Mesendoderm (in vitro differentiated cells): ENCODE data around the gene CPD.
"Not testable (repeated sequence)": the region's sequence is repeated elsewhere in the genome, so short reads cannot be mapped to it uniquely, and the experiment has no call there.

Experiments
- DNase-seq: peaks from one replicate; pipeline ENCODE4 v3.0.0; 2013
- H2AK5ac ChIP-seq: 2 replicates; pipeline ENCODE4 v1.6.1; 2013; ENCODE audit warnings: low read length, inconsistent platforms
- H2BK120ac ChIP-seq: 2 replicates; pipeline ENCODE4 v1.6.1; 2013; ENCODE audit warnings: low read depth, mild to moderate bottlenecking, low read length, moderate library complexity, mixed read lengths
- H2BK15ac ChIP-seq: replicated peaks from 2 replicates; pipeline ENCODE4 v1.6.1; 2013; ENCODE audit warnings: low read depth, mild to moderate bottlenecking, moderate library complexity
- H2BK5ac ChIP-seq: 2 replicates; pipeline ENCODE4 v1.6.1; 2013; ENCODE audit warnings: low read length, inconsistent platforms
- H3K18ac ChIP-seq: 2 replicates; pipeline ENCODE4 v1.6.1; 2013; ENCODE audit warnings: mild to moderate bottlenecking, low read length, mixed read lengths
- H3K23ac ChIP-seq: one replicate; pipeline ENCODE4 v1.6.1; 2013; ENCODE audit warnings: low read length
- H3K27ac ChIP-seq: 2 replicates; pipeline ENCODE4 v1.5.1; 2013; ENCODE audit warnings: low read depth, mild to moderate bottlenecking, inconsistent platforms, low read length, moderate library complexity
- H3K27me3 ChIP-seq: 2 replicates; pipeline ENCODE4 v1.6.1; 2013; ENCODE audit warnings: low read length, control low read depth, mild to moderate bottlenecking, inconsistent platforms; ENCODE audit not compliant: insufficient read depth, poor library complexity
- H3K36me3 ChIP-seq: 2 replicates; pipeline ENCODE4 v1.6.1; 2013; ENCODE audit warnings: low read length, inconsistent platforms; ENCODE audit not compliant: control insufficient read depth, insufficient read depth
- H3K4ac ChIP-seq: one replicate; pipeline ENCODE4 v1.6.1; 2013; ENCODE audit warnings: low read depth, mild to moderate bottlenecking, low read length, moderate library complexity
- H3K4me1 ChIP-seq: 2 replicates; pipeline ENCODE4 v1.6.1; 2013; ENCODE audit warnings: low read depth, low read length, inconsistent platforms; ENCODE audit not compliant: control insufficient read depth
- H3K4me2 ChIP-seq: 2 replicates; pipeline ENCODE4 v1.6.1; 2013; ENCODE audit warnings: low read length
- H3K4me3 ChIP-seq: 2 replicates; pipeline ENCODE4 v1.5.1; 2013; ENCODE audit warnings: mild to moderate bottlenecking, low read length
- H3K56ac ChIP-seq: one replicate; pipeline ENCODE4 v1.6.1; 2013; ENCODE audit warnings: low read length
- H3K79me1 ChIP-seq: 2 replicates; pipeline ENCODE4 v1.6.1; 2013; ENCODE audit warnings: low read length, inconsistent platforms
- H3K79me2 ChIP-seq: 2 replicates; pipeline ENCODE4 v1.6.1; 2013; ENCODE audit warnings: mild to moderate bottlenecking, low read length; ENCODE audit not compliant: control insufficient read depth, insufficient read depth
- H3K9ac ChIP-seq: 2 replicates; pipeline ENCODE4 v1.6.1; 2013; ENCODE audit warnings: low read length, inconsistent platforms
- H4K5ac ChIP-seq: one replicate; pipeline ENCODE4 v1.6.1; 2013; ENCODE audit warnings: low read length
- H4K8ac ChIP-seq: one replicate; pipeline ENCODE4 v1.6.1; 2013; ENCODE audit warnings: low read depth, mild to moderate bottlenecking, control low read depth, low read length, moderate library complexity
- WGBS: extraction: QIAGEN DNeasy Blood & Tissue Kit; methylation state at CpG from one replicate; pipeline ENCODE4 v1.1.7; 2013; ENCODE audit warnings: low lambda C conversion rate, missing lambda C conversion rate; ENCODE audit not compliant: insufficient coverage; ENCODE audit errors: extremely low coverage; 5-methylcytosine and 5-hydroxymethylcytosine counted together

CPD gene

GRCh38 chr17:30427611-30428010, 48.9 kb downstream of the CPD start:
- no peak overlapping the region for H4K8ac ChIP-seq
- no CpG with 5 or more reads among the region's 1 CpG for WGBS

GRCh38 chr17:30429155-30429554, 50.4 kb downstream of the CPD start:
- Histone ChIP-seq H3K4ac (no peak overlapping the region), H3K79me2 (no peaks in the 10 kb centered on the region), H3K56ac (no peak overlapping the region), H4K8ac (no peak overlapping the region), H3K9ac (no peak overlapping the region), H2BK5ac (no peak overlapping the region), H3K79me1 (no peaks in the 10 kb centered on the region), H3K27ac (no peak overlapping the region), H3K4me2 (no peak overlapping the region), H2BK15ac (no peak overlapping the region), H3K18ac (no peak overlapping the region), H3K4me3 (no peak overlapping the region), H3K36me3 (no peaks in the 10 kb centered on the region), H3K27me3 (no peaks in the 10 kb centered on the region), H4K5ac (no peak overlapping the region), H3K4me1 (no peaks in the 10 kb centered on the region), H3K23ac (no peak overlapping the region), H2BK120ac (no peak overlapping the region), H2AK5ac (no peak overlapping the region)
- DNase-seq, result no peak
- WGBS, result no CpG with 5 or more reads among the region's 1 CpG

More at GRCh38 chr17:30427611-30428010, 48.9 kb downstream of the CPD start:
- DNase-seq, result no peak
- Histone ChIP-seq H3K4me2 (no peak overlapping the region), H3K4me3 (no peak overlapping the region), H3K4me1 (no peaks in the 10 kb centered on the region), H3K79me2 (no peaks in the 10 kb centered on the region), H3K56ac (no peak overlapping the region), H3K79me1 (no peaks in the 10 kb centered on the region), H2BK120ac (no peak overlapping the region), H2BK15ac (no peak overlapping the region), H3K36me3 (no peaks in the 10 kb centered on the region), H3K9ac (no peak overlapping the region), H3K18ac (no peak overlapping the region), H4K5ac (no peak overlapping the region), H3K23ac (no peak overlapping the region), H2AK5ac (no peak overlapping the region), H3K4ac (no peak overlapping the region), H3K27ac (no peak overlapping the region), H3K27me3 (no peaks in the 10 kb centered on the region), H2BK5ac (no peak overlapping the region)

- Histone ChIP-seq H3K79me2 (no peaks in the 10 kb centered on the region), H4K8ac (no peak overlapping the region), H2AK5ac (no peak overlapping the region), H3K23ac (no peak overlapping the region), H3K36me3 (no peaks in the 10 kb centered on the region), H3K4me2 (no peak overlapping the region), H3K4me1 (no peaks in the 10 kb centered on the region), H2BK5ac (no peak overlapping the region), H3K27ac (no peak overlapping the region), H3K27me3 (no peaks in the 10 kb centered on the region), H3K18ac (no peak overlapping the region), H3K79me1 (no peaks in the 10 kb centered on the region), H3K9ac (no peak overlapping the region), H4K5ac (no peak overlapping the region), H3K4ac (no peak overlapping the region), H2BK15ac (no peak overlapping the region), H2BK120ac (no peak overlapping the region), H3K4me3 (no peak overlapping the region), H3K56ac (no peak overlapping the region)
- no peak for DNase-seq
- no CpG with 5 or more reads among the region's 1 CpG for WGBS
Observed at GRCh38 chr17:30433514-30433913, 54.8 kb downstream of the CPD start.

GRCh38 chr17:30436729-30437128, 58.0 kb downstream of the CPD start:
- no peak for DNase-seq
- Histone ChIP-seq H2BK120ac (no peak overlapping the region), H3K4me3 (no peak overlapping the region), H3K9ac (no peak overlapping the region), H3K79me1 (no peaks in the 10 kb centered on the region), H3K18ac (no peak overlapping the region), H3K23ac (no peak overlapping the region), H3K4me2 (no peak overlapping the region), H3K4me1 (no peaks in the 10 kb centered on the region), H3K56ac (no peak overlapping the region), H2BK5ac (no peak overlapping the region), H3K4ac (no peak overlapping the region), H3K27ac (no peak overlapping the region), H3K27me3 (no peaks in the 10 kb centered on the region), H2BK15ac (no peak overlapping the region), H4K5ac (no peak overlapping the region), H2AK5ac (no peak overlapping the region), H4K8ac (no peak overlapping the region), H3K36me3 (no peaks in the 10 kb centered on the region), H3K79me2 (no peaks in the 10 kb centered on the region)

- no peaks in the 10 kb centered on the region for H3K79me2 ChIP-seq
- no peak overlapping the region for H4K5ac ChIP-seq
- H3K27me3 ChIP-seq, result no peaks in the 10 kb centered on the region
- H2BK5ac ChIP-seq, result no peak overlapping the region
- no peaks in the 10 kb centered on the region for H3K36me3 ChIP-seq
- no peak overlapping the region for H3K4me2 ChIP-seq
- H3K56ac ChIP-seq, result no peak overlapping the region
- H4K8ac ChIP-seq, result no peak overlapping the region
- H3K23ac ChIP-seq, result no peak overlapping the region
- H3K27ac ChIP-seq, result no peak overlapping the region
- H3K79me1 ChIP-seq, result no peaks in the 10 kb centered on the region
- no peaks in the 10 kb centered on the region for H3K4me1 ChIP-seq
- no peak for DNase-seq
- H2BK15ac ChIP-seq, result no peak overlapping the region
- no peak overlapping the region for H3K18ac ChIP-seq
- no peak overlapping the region for H3K4ac ChIP-seq
- no peak overlapping the region for H3K4me3 ChIP-seq
- H2AK5ac ChIP-seq, result no peak overlapping the region
- H3K9ac ChIP-seq, result no peak overlapping the region
- H2BK120ac ChIP-seq, result no peak overlapping the region
- no CpG with 5 or more reads among the region's 6 CpGs for WGBS
Observed at GRCh38 chr17:30443721-30444120, 65.0 kb downstream of the CPD start.

GRCh38 chr17:30446640-30447039, 67.9 kb downstream of the CPD start:
- H3K18ac ChIP-seq, H3K79me1 ChIP-seq, H4K8ac ChIP-seq, H3K27ac ChIP-seq, H3K27me3 ChIP-seq, H3K79me2 ChIP-seq, H3K23ac ChIP-seq, H3K9ac ChIP-seq, H3K4me3 ChIP-seq, H3K36me3 ChIP-seq, DNase-seq, H2BK15ac ChIP-seq, H3K4ac ChIP-seq, H3K4me2 ChIP-seq, H4K5ac ChIP-seq, H2BK120ac ChIP-seq, H3K56ac ChIP-seq, H2BK5ac ChIP-seq, H2AK5ac ChIP-seq, H3K4me1 ChIP-seq: not testable (repeated sequence)
